KMS-11 (cell line): ENCODE measurements around the gene MOV10L1.

Experiments
- H2AFZ ChIP-seq: fragments of 200-600 bp; sonication (generic); 2 replicates; pipeline ENCODE4 v1.6.1; 2016; ENCODE audit warnings: antibody characterized with exemption, mixed run types, low read depth
- H3K27ac ChIP-seq: fragments of 200-600 bp; sonication (generic); 2 replicates; pipeline ENCODE4 v1.6.1; 2016; ENCODE audit warnings: mild to moderate bottlenecking, mixed run types
- H3K27me3 ChIP-seq: fragments of 200-600 bp; sonication (generic); 2 replicates; pipeline ENCODE4 v1.6.1; 2017; ENCODE audit warnings: mild to moderate bottlenecking, low read depth, mixed run types, moderate library complexity; ENCODE audit not compliant: insufficient read depth
- H3K36me3 ChIP-seq: fragments of 200-600 bp; sonication (generic); 2 replicates; pipeline ENCODE4 v1.6.1; 2017; ENCODE audit warnings: mild to moderate bottlenecking, mixed run types; ENCODE audit not compliant: insufficient read depth
- H3K4me1 ChIP-seq: fragments of 200-600 bp; sonication (generic); 2 replicates; pipeline ENCODE4 v1.6.1; 2016; ENCODE audit warnings: mild to moderate bottlenecking, low read depth, mixed run types; ENCODE audit not compliant: poor library complexity, severe bottlenecking
- H3K4me2 ChIP-seq: fragments of 200-600 bp; sonication (generic); 2 replicates; pipeline ENCODE4 v1.7.0; 2016; ENCODE audit warnings: mild to moderate bottlenecking, mixed run types
- H3K4me3 ChIP-seq: fragments of 200-600 bp; sonication (generic); IDR thresholded peaks from 2 replicates; pipeline ENCODE4 v1.6.1; 2017; ENCODE audit warnings: low read depth, low read length, mixed read lengths; ENCODE audit not compliant: insufficient read depth
- H3K79me2 ChIP-seq: fragments of 200-600 bp; sonication (generic); 2 replicates; pipeline ENCODE4 v1.6.1; 2016; ENCODE audit warnings: low read depth, mixed run types; ENCODE audit not compliant: insufficient read depth
- H3K9ac ChIP-seq: fragments of 200-600 bp; sonication (generic); 2 replicates; pipeline ENCODE4 v1.6.1; 2016; ENCODE audit warnings: mild to moderate bottlenecking, mixed run types
- H4K20me1 ChIP-seq: fragments of 200-600 bp; sonication (generic); 2 replicates; pipeline ENCODE4 v1.6.1; 2016; ENCODE audit warnings: mild to moderate bottlenecking, mixed run types; ENCODE audit not compliant: insufficient read depth
- CTCF ChIP-seq: fragments of 200-600 bp; sonication (generic); conservative IDR thresholded peaks from 2 replicates; pipeline ENCODE4 v1.6.1; 2017; ENCODE audit warnings: low read depth, mild to moderate bottlenecking, antibody characterized with exemption, low read length, moderate library complexity, mixed read lengths

Gene MOV10L1

GRCh38 chr22:50117168-50117762, 27.5 kb downstream of the MOV10L1 start:
- no peak overlapping the region for H3K4me2 ChIP-seq
- no peaks in the 10 kb centered on the region for H4K20me1 ChIP-seq
- no peak overlapping the region for H3K27ac ChIP-seq
- no peak overlapping the region for H3K9ac ChIP-seq
- no peaks in the 10 kb centered on the region for H3K79me2 ChIP-seq
- no peaks in the 10 kb centered on the region; the same call in 1 of the 2 replicates for H3K27me3 ChIP-seq
- no peak overlapping the region for H3K4me3 ChIP-seq
- H3K4me1 ChIP-seq, result no peaks in the 10 kb centered on the region
- TF ChIP-seq CTCF, result no peak
- no peak overlapping the region for H2AFZ ChIP-seq
- H3K36me3 ChIP-seq, result no peaks in the 10 kb centered on the region

GRCh38 chr22:50118129-50118528, 28.3 kb downstream of the MOV10L1 start:
- H3K27ac ChIP-seq, result no peak overlapping the region
- H2AFZ ChIP-seq, result no peak overlapping the region
- no peaks in the 10 kb centered on the region for H3K4me1 ChIP-seq
- H3K79me2 ChIP-seq, result no peaks in the 10 kb centered on the region
- H3K27me3 ChIP-seq, result no peaks in the 10 kb centered on the region; the same call in 1 of the 2 replicates
- no peaks in the 10 kb centered on the region for H3K36me3 ChIP-seq
- no peaks in the 10 kb centered on the region for H4K20me1 ChIP-seq
- H3K4me2 ChIP-seq, result no peak overlapping the region
- H3K9ac ChIP-seq, result no peak overlapping the region
- no peak for TF ChIP-seq CTCF
- H3K4me3 ChIP-seq, result no peak overlapping the region

GRCh38 chr22:50118557-50119168, 28.9 kb downstream of the MOV10L1 start:
- H3K9ac ChIP-seq, result no peak overlapping the region
- no peaks in the 10 kb centered on the region for H3K27me3 ChIP-seq
- no peak overlapping the region for H3K4me3 ChIP-seq
- H3K4me1 ChIP-seq, result no peaks in the 10 kb centered on the region
- H3K4me2 ChIP-seq, result no peak overlapping the region
- H4K20me1 ChIP-seq, result no peaks in the 10 kb centered on the region
- no peaks in the 10 kb centered on the region for H3K79me2 ChIP-seq
- no peak for TF ChIP-seq CTCF
- no peak overlapping the region for H3K27ac ChIP-seq
- no peak overlapping the region for H2AFZ ChIP-seq
- no peaks in the 10 kb centered on the region for H3K36me3 ChIP-seq

GRCh38 chr22:50119169-50119767, 29.5 kb downstream of the MOV10L1 start:
- no peaks in the 10 kb centered on the region for H4K20me1 ChIP-seq
- H3K4me1 ChIP-seq, result no peaks in the 10 kb centered on the region
- H3K36me3 ChIP-seq, result no peaks in the 10 kb centered on the region
- no peak overlapping the region for H2AFZ ChIP-seq
- H3K4me3 ChIP-seq, result no peak overlapping the region
- H3K27me3 ChIP-seq, result no peaks in the 10 kb centered on the region
- no peak overlapping the region for H3K4me2 ChIP-seq
- no peak for TF ChIP-seq CTCF
- H3K9ac ChIP-seq, result no peak overlapping the region
- H3K79me2 ChIP-seq, result no peaks in the 10 kb centered on the region
- no peak overlapping the region for H3K27ac ChIP-seq
